Omental fat pad (tissue), 4 donors: ENCODE results near the gene ALG14. TPM values are rescaled to one million over a fixed set of nuclear protein-coding genes. Genes with fewer than 3 reads are reported as not detected.

Experiments
- ATAC-seq: fragments of 150-250 bp; one replicate; pipeline ENCODE4 v1.9.1; 2016; ENCODE audit warnings: mild to moderate bottlenecking, moderate library complexity; ENCODE audit not compliant: low FRiP score
- DNase-seq: peaks from one replicate; pipeline ENCODE4 v3.0.0-alpha.2; 2019; ENCODE audit warnings: low spot score
- CTCF ChIP-seq, 3 donors: fragments of 450-650 bp; IDR thresholded peaks; one replicate each; pipeline ENCODE4 v1.5.1; 2016 to 2017; ENCODE audit warnings: antibody characterized with exemption in 3 of 3, mild to moderate bottlenecking in 3 of 3, moderate library complexity in 2 of 3
- total RNA-seq, 4 donors: library from RNA; depleted of rRNA; stranded (reverse); fragments of >200 nt; gene quantifications; one replicate each; pipeline ENCODE4 v1.1.0, GENCODE V29; 2016

The ALG14 gene
- total RNA-seq, 4 donors from 2014 or later = 0.79 to 2.8 (median 1.4) TPM

- no peak for DNase-seq
- peak; percentile 90 for ATAC-seq
- no peak for TF ChIP-seq CTCF (IDR thresholded peaks at IDR 0.05)
These were observed 14.3 kb upstream of the ALG14 start for GRCh38 chr1:95086949-95087533.

DNA sequence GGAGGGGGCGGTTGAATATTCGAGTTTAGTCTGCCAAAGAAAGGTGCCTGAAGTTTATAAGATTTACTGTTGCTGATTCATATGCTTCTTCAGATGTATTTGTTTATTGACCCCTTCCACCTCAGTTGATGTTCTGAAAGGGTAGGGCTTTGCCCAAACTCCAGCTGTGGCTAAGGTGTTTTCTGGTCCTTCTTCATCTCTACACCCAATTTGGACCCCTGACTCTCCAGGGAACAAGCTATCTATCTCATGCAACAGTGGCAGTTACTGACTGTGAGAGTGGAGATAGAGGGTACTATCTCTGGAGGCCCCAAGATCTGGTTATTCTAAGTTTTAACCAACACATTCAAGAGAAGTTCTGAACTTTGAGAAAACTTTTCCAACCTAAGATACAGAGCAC is 12.6 kb upstream of the ALG14 start:
- ATAC-seq = no peak
- no peak for DNase-seq
- TF ChIP-seq CTCF (IDR thresholded peaks at IDR 0.05) = no peak

DNA sequence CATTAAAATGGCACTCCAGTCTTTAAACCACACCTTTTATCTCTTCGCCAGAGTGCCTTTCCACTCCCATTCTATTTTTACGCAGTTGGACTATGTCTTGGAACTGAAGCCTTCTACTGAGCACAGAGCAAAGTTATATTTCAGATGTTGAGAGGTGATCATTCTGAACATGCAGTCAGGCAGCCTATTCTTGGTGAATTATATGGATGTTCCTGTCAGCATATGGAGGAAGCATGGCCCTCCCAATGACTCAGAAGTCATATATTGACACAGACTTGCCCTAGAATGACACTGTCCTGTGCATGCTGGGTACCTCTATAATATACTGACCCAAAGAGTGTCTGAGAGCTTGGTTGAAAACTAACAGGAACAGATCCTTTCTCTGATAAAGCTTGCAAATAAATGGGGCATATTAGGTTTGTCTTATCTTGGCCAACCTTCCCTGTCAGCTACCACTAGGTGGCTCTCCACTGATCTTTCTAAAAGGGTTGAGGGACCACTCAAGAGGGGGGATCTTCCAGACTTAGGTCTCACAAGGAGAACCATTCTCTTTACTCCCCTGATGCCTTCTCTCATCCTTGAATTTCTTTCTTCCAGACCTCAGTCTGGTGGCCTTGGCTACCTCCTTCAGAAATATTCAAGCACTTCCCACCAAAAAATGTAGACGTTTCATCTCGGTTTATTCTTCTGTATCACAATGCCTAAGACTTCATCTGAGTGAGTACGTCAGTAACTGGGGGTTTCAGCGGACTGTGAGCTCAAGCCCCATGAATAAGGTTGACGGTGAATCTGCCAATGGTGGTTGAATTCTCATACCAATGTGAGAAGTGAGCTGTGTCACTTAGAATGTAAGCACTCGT is 11.8 kb upstream of the ALG14 start:
- ATAC-seq (no peak), DNase-seq (no peak)
- no peak for TF ChIP-seq CTCF (IDR thresholded peaks at IDR 0.05)

DNA sequence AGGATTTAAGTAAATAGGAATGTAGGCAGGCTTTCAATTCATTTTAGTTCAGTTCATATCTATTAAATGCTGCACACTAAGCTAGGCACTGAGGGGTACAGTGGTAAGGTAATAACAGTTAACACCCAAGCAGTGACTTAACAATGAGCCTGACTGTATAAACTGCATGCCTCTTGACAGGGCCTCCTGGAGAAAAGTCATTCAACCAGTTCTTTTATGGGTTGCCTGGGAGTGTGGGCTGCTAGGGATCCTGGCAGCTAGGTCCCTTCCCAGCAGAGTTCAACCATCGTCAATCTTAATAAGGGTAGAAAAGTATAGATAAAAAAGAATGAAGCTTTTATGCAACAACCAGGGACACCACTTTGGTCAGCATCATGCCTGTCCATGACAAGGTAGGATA is 8.1 kb upstream of the ALG14 start:
- ATAC-seq = no peak
- TF ChIP-seq CTCF (IDR thresholded peaks at IDR 0.05) = no peak

GRCh38 chr1:95080446-95080845 is 7.7 kb upstream of the ALG14 start:
- DNase-seq (no peak), ATAC-seq (no peak)
- no peak for TF ChIP-seq CTCF (IDR thresholded peaks at IDR 0.05)

More for the DNA sequence above, 8.1 kb upstream of the ALG14 start:
- no peak for DNase-seq

DNA sequence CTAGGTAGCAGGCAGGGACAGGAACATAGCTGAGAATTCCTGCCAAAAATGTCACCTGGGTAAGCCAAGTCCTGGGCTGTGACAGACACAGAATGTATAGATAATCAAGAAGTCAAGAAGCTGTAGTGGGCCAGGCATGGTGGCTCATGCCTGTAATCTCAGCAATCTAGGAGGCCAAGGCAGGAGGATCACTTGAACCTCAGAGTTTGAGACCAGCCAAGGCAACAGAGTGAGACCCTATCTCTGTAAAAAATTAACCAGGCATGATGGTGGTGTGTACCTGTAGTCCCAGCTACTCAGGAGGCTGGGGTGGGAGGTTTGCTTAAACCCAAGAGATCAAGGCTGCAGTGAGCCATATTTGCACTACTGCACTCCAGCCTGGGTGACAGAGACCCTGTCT is 3.3 kb upstream of the ALG14 start:
- no peak for ATAC-seq
- no peak for TF ChIP-seq CTCF (IDR thresholded peaks at IDR 0.05)
- DNase-seq = no peak

GRCh38 chr1:95073446-95073845 is 695 bp upstream of the ALG14 start:
- DNase-seq = no peak
- ATAC-seq = no peak
- no peak for TF ChIP-seq CTCF (IDR thresholded peaks at IDR 0.05)
